PC-9 (cell line): ENCODE results near the gene IKBKE.

Experiments
- CTCF ChIP-seq: fragments of 200-600 bp; sonication (generic); conservative IDR thresholded peaks from 2 replicates; pipeline ENCODE4 v1.6.1; 2017; ENCODE audit warnings: mixed run types, antibody characterized with exemption, mild to moderate bottlenecking, moderate library complexity
- EZH2 ChIP-seq: fragments of 200-600 bp; sonication (generic); IDR thresholded peaks from 2 replicates; pipeline ENCODE4 v1.8.0; 2017; ENCODE audit warnings: antibody characterized with exemption, low read depth

DNA sequence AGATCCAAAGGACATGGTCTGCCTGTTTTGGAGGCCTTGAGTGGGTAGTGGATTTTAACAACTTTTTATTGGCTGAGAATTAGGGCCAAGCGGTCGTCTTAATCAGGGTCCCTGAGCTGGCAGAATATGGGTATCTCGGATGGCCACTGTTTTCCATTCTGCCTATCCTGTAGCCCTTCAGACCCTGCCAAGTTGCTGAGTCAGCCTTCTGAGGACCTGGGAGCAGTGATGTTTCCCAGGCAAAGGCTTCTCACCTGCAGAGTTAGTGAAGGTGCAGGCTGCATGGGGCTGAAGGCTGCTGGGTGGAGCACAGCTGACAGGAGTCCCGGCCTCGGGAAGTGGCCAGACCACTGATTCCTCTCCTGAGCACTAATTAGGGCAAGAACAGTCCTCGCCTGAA lies 48.5 kb downstream of the IKBKE start:
- TF ChIP-seq EZH2 (no peak), CTCF (no peak)
